IPS-18c (cell line): ENCODE measurements around the gene LAMTOR5.
"Not testable (repeated sequence)": the region's sequence is repeated elsewhere in the genome, so short reads cannot be mapped to it uniquely, and the experiment has no call there.

Experiments used
- H3K4me3 ChIP-seq: 2 replicates; pipeline ENCODE4 v1.7.0; 2013; ENCODE audit warnings: low read depth, mild to moderate bottlenecking, low read length, moderate library complexity; ENCODE audit not compliant: insufficient read depth
- H3K9me3 ChIP-seq: one replicate; pipeline ENCODE4 v1.6.1; 2013; ENCODE audit warnings: mild to moderate bottlenecking, low read length, moderate library complexity; ENCODE audit not compliant: control insufficient read depth, insufficient read depth

The LAMTOR5 gene

DNA sequence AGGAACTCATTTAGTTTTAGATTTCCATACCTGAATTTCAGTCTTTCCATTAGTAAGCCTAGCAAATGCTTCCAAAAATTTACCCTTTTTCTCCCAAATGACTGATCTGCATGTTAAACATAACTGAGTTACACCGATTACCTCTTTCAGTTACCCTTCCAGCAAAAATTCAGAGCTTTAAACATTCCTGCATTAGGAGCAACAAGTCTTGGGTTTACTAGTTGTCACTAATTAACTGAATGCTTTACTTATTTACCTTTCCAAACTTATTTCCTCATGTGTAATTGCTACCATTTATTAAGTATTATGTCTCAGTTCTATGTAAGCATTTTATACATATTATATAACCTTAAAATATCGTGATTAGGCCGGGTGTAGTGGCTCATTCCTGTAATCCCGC is 3.1 kb downstream of the LAMTOR5 start:
- H3K9me3 ChIP-seq = peaks cover 2% of the 10 kb centered on the region

DNA sequence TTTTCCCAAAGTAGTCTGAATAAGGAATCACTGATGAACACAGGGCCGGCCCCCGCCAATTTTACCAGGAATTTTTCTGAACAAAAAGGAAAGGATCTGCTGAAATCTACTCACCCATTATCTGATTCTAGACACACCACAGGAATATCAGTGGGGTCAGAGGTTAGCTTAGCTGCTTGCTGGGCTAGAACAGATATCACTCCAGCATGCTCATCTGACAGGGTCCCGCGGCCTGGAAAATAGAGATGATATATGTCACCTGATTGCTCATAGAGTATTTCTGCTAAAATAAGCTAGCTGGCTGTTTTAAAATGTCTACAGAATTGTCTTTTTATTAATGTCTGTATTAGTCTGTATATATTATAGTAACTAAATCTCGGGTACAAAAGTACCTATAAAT is 3.7 kb downstream of the LAMTOR5 start:
- Histone ChIP-seq H3K4me3 (no peak overlapping the region), H3K9me3 (peaks cover 2% of the 10 kb centered on the region)

More for the DNA sequence above, 3.1 kb downstream of the LAMTOR5 start:
- no peak overlapping the region for H3K4me3 ChIP-seq

DNA sequence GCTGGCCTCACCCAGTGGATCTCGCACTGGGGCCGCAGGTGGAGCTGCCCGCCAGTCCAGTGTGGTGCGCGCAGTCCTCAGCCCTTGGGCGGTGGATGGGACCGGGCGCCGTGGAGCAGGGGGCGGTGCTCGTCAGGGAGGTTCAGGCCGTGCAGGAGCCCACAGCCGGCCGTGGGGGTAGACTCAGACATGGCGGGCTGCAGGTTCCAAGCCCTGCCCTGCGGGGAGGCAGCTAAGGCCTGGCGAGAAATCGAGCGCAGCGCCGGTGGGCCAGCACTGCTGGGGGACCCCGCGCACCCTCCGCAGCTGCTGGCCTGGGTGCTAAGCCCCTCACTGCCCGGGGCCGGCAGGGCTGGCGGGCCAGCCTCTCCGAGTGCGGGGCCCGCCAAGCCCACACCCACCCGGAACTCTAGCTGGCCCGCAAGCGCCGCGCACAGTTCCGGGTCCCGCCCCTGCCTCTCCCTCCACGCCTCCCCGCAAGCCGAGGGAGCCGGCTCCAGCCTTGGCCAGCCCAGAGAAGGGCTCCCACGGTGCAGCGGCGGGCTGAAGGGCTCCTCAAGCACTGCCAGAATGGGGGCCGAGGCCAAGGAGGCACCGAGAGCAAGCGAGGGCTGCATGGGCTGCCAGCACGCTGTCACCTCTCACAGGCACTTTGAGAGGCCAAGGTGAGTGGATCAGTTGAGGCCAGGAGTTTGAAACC is 11.1 kb downstream of the LAMTOR5 start:
- H3K4me3 ChIP-seq, H3K9me3 ChIP-seq: not testable (repeated sequence)

GRCh38 chr1:110394493-110394820 is 13.0 kb downstream of the LAMTOR5 start:
- Histone ChIP-seq H3K4me3 (no peak overlapping the region), H3K9me3 (no peaks in the 10 kb centered on the region)

DNA sequence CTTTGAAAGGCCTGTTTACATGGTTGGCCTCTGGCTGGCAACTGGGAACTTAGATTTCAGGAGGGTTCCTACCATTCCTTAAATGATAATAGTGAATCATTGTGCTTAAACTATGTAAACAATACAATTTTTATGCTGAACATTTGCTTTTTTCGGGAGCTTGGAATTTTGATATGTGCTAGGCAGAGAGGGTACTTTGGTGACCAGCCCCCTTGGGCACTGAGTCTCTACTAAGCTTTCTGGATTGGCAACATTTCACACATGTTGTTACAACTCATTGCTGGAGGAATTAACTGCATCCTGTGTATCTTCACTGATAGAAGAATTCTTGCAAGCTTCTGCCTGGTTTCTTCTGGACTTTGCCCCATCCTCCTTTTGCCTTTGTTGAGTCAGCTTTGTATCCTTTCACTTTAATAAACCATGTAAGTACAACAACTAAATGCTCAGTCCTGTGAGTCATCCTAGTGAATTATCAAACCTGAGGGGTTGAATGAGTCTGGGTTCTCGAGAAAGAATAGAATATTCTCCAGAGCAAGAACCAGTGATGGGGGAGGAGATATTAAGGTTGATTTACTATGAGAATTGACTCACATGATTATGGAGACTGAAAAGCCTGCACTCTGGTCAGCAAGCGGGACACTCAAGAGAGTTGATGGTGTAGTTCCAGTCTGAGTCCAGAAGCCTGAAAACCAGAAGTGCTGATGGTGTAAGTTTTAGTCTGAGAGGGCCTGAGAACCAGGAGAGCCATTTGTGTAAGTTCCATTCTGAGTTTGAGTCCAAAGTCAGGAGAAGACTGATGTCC is 13.6 kb downstream of the LAMTOR5 start:
- Histone ChIP-seq H3K4me3 (no peak overlapping the region), H3K9me3 (no peaks in the 10 kb centered on the region)

GRCh38 chr1:110393286-110393685 is 14.2 kb downstream of the LAMTOR5 start:
- H3K4me3 ChIP-seq = no peak overlapping the region
- H3K9me3 ChIP-seq = no peaks in the 10 kb centered on the region

- Histone ChIP-seq H3K9me3 (no peaks in the 10 kb centered on the region), H3K4me3 (no peak within 1 kb of the TSS)
These were observed 16.7 kb downstream of the LAMTOR5 start, which contains the start of gene SLC16A4 for GRCh38 chr1:110390692-110391245. Gene SLC16A4, minus strand, starts transcription at chr1:110391026. Its CDS starts 1,703 bp downstream, at chr1:110389323.

GRCh38 chr1:110390096-110390495 is 17.4 kb downstream of the LAMTOR5 start:
- H3K4me3 ChIP-seq = no peak overlapping the region
- H3K9me3 ChIP-seq = no peaks in the 10 kb centered on the region

GRCh38 chr1:110387048-110387754 is 20.3 kb downstream of the LAMTOR5 start:
- Histone ChIP-seq H3K4me3 (no peak overlapping the region), H3K9me3 (no peaks in the 10 kb centered on the region)

DNA sequence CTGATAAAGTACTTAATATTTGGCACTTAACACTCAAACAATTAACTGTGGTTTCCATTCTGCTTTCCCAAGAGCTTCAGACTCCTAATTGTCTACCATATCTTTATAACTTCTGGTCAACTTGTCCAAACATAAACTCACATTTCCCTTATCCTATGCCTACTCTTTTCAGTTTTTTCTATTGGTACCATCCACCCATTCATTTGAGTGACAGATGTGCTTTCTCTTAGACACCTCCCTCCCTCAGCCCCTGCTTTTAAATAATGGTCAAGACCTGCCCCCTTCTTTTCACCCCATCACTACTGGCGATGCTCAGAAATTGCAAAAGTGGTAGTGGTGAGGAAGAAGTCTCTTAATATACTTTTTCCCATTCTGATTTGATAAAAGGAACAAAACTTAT is 22.1 kb downstream of the LAMTOR5 start:
- no peak overlapping the region for H3K4me3 ChIP-seq

GRCh38 chr1:110384581-110385321 is 22.7 kb downstream of the LAMTOR5 start:
- H3K4me3 ChIP-seq = no peak overlapping the region
- no peaks in the 10 kb centered on the region for H3K9me3 ChIP-seq

More for the DNA sequence above, 22.1 kb downstream of the LAMTOR5 start:
- no peaks in the 10 kb centered on the region for H3K9me3 ChIP-seq

DNA sequence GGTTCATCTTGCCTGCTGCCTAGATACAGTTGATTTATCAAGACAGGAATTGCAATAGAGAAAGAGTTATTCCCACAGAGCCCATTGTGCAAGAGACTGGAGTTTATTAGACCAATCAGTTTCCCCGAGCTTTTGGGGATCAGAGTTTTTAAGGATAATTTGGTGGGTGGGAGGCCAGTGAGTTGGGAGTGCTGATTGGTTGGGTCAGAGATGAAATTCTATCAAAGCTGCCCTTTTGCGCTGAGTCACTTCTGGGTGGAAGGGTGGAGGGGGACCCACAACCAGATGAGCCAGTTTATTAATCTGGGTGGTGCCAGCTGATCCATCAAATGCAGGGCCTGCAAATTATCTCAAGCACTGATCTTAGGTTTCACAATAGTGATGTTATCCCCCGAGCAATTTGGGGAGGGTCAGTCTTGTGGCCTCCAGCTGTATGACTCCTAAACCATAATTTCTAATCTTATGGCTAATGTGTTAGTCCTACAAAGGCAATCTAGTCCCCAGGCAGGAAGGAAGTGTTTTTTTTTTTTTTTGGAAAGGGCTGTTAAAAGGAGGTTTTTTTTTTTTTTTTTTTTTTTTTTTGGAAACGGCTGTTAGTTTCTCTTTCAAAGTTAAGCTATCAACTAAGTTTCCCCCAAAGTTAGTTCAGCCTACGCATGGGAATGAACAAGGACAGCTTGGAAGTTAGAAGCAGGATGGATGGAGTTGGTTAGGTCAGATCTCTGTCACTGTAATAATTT is 24.1 kb downstream of the LAMTOR5 start:
- no peak overlapping the region for H3K4me3 ChIP-seq
- H3K9me3 ChIP-seq = no peaks in the 10 kb centered on the region

DNA sequence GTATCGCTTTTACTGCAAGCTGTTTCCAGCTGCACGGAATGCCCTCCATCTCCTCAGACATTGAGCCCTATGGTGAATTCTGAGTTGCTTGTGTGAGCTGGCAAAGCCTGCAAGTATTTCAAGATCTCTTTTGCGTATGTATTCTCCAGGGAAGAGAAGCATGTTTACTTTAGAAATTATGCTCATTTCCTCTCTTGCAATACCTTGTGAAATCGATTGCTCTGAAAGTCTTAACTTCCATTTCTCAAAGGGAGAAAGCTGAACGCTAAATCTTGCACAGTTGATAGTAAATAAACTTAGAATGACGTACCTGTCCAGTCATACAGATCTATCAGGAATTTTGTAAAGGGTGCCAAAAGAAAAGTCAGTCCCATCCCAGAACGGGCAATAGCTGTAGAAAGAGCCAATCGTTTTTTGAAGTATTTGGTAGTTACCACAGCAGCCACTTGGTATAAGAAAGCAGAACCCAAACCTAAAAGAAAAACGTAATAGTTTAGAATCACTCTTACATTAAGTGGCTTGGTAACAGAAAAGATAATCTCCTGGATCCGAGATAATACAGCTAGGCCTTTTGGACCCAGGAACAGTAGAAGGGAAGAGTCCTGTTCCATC is 26.7 kb downstream of the LAMTOR5 start:
- no peak overlapping the region for H3K4me3 ChIP-seq

GRCh38 chr1:110375490-110375889 is 32.0 kb downstream of the LAMTOR5 start:
- Histone ChIP-seq H3K9me3 (no peaks in the 10 kb centered on the region), H3K4me3 (no peak overlapping the region)

More for the DNA sequence above, 26.7 kb downstream of the LAMTOR5 start:
- no peaks in the 10 kb centered on the region for H3K9me3 ChIP-seq

- Histone ChIP-seq H3K9me3 (no peaks in the 10 kb centered on the region), H3K4me3 (no peak overlapping the region)
These were observed 36.7 kb downstream of the LAMTOR5 start for GRCh38 chr1:110370827-110371226.

DNA sequence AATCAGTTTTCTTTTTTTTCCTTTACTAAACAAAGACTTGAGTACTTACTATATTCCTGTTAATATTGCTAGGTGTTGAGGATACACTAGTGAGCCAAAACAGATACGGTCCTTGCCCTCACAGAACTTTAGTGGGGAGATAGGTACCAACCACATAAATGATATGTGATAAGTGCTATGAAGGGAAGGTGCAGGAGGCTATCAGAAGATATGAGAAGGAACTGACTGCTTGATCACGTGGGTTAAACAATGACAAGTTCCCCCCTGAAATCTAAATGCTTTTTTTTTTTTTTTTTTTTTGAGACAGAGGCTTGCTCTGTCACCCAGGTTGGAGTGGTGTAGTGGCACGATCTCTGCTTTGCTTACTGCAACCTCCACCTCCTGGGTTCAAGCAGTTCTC is 43.3 kb downstream of the LAMTOR5 start:
- H3K4me3 ChIP-seq = no peak overlapping the region
- H3K9me3 ChIP-seq = no peaks in the 10 kb centered on the region
